ENCODE results near the gene GPR146.
A peak's percentile ranks its signal among the peaks of the same experiment; 100 is the strongest.

Gene GPR146

DNA sequence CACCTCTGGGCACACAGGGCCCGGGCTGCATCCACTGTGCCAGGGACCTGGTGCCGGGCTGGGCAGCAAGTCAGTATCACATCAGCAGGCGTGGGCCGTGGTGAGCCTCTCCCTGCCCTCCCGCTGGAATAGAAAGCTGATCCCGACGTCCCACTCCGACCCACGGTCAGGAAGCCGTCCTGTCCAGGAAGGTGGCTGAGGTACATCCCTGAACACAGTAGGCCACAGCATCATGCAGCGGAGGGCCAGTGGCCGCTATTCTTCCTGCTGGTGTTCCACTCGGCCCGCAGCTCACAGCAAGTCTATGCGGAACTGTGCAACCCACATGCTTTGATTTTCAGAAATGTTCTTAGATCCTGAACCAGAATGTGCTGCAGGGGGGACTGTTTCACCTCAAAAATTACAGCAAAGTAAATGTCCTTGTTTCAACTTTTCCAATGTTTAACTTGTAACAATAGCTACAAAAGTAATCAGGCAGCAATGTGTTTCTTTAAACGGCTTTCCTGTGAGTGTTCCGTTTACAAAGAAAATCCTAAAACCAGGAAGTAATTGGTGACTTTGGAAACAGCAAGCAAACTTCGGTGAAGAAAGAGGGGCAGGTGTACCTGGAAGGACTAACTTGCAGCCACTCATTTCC is 676 bp upstream of the GPR146 start:
- DNase-seq (ENCODE audit: low read depth), result no peak

DNA sequence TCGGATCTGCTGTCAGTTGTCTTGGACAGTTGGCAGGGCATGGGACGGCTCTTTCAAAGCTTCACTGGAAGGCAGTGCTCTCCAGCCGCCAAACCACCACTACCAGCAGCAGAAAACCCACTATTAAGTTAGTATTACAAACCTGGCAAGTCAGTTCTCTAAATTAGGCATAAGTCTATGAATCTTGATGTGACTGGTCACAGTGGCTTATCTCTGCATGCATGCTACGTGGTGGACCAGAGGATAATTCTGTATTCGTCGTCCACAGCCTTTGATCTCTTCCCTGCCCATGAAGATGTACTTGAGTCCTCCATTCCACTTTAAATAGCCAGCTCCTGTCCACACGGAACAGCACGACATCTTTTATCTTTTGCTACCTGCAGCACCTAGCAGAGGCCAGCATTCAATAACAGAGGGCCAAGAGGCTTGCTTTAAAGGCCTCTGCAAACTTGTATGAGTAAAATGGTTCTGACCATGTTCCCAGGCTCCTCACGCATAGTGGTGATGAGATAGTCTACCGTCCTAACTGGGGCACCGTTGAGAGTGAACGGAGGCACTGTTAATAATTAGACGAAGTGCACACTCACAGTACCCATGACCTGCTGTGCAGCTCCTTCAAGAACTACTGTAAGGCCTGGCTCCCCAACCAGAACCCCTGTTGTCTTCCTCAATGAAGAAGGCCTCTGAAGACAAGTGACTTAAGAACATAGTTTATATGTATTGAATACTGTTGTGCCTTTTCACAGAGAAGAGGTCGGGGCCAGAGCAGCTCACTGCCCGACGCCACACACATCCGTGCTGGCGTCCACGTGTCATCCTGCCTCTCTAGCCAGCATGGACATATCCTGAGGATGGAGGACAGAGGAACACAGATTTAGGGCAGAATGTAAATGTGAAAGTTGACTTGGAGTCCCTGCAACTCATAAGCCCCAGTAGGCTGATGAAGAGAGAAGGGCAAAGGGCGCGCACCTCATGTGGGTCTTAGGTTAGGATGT is 1.0 kb downstream of the GPR146 start:
- no peak for DNase-seq (ENCODE audit: low read depth)

DNA sequence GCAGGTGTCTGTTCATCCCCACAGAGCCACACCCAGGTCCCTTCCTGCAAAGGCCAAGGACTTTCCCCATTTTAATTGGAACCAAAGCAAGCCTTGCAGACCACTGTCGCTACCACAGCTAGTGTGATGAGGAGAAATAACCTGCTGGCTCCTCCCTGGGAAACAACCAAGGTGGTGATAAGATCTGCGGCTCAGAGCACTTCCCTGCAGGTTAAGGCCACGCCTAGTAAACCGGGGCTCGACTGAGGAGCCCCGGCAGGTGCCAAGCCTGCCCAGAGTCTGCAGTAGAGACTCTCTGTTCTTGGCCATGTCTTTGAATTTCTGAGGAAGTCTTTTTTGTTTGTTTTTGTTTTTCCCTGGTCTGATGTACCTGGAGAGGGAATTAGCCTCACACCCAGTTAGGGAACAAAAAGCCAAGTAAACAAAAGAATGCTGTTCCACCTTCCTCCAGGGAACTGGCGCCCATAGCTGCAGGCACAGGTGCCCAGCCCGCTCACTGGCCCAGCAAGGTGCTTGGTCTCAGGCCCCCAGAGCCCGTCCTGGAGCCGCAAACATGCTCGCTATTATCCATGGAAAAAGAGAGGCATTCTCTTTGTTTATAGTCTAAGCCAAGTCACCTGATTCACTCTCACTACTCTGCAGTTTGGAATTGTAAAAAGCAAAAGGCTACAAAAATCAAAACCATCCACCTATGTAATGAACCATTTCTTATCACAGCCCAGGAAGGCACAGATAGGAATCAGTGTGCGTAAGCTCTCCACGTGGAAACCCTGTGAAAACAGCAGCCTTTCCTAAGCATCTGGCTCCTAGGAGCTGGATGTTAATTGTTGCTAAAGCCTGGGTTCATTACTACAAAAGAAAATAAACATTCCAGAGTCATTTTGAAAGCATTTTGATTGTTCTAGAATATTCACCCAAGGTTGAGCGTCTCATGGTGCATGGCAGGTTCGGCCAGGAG is 2.7 kb downstream of the GPR146 start:
- no peak for DNase-seq (ENCODE audit: low read depth)

DNA sequence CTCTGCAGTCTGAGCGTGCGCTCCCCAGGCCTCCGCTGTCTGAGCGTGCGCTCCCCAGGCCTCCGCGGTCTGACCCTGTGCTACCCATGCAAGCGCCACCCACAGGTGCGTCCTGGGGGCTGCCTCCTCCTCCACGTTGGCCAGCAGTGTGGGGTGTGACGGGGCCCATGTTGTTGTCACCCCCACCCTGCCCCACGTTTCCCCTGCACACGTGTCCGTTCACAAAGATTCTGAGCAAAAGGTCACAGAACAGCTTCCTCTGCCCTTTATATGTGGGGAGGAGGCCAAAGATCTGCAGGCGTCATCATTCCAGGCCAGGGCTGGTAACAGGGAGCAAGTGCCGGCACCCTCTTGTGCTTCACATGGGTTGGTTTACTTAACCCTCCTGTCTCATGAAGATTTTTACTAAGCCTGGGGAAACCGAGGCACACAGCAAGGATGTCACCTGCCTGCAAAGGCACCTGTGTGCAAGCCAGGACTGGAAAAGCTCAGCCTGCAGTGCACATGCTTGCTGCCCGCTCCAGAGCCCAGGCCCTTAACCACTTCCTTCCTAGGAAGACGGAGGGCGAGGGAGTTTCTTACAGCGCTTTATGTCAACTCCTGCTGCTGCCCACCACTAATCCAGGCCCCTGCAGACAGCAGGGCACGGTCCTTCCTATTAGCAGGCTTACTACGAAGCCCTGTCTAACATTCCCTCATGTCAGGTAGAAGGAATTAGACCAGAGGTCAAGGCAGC is 4.8 kb downstream of the GPR146 start:
- no peak for DNase-seq (ENCODE audit: low read depth)

DNA sequence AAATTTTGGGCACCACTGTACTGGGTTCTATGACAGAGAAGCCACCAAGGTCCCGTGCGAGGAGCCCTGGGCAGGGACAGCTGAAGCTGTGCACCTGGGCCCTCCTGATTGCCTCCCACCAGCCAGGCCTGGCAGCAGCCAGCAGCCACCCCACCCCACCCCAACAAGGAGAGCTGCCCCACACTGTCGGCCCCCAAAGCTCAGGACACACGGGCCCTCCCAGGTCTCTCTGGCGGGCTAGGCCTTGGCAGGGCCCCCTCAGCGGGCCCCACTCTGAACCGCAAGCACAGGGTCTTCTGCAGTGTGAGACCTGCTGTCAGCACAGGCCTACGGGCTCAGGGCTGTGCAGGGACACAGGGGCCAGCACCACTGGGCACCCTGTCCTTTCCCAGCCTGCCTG is 5.5 kb downstream of the GPR146 start:
- DNase-seq (ENCODE audit: low read depth), result no peak

DNA sequence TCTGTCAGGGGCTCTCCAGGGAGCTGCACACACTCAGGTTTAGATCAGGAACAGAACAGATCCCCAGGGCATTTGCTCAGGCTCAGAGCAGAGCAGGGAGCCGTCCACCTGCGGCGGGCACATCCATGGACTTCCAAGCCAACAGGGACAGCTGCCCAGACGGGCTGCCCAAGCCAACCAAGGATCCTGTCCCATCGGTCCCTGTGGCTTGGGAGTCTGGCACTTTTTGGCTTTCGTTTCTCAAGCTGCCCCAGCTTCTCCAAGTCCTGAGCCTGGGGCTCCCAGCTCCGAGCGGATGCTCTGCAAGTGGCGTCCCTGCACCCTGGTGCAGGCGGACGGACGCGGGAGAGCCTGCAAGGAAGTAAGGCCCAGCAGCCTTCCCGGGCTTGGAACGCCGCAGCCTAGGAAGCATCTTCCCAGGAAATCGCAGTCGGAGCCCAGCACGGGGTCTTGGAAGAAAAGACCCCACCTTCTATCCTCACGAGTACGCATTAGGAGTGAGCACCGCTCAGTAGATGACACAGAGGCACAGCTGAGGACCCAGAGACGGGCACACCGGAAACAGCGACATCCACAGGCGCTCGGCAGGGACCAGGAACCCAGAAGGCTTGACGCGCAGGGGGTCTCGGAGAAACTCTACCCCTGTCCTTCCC is 6.0 kb downstream of the GPR146 start:
- DNase-seq (ENCODE audit: low read depth), result no peak

DNA sequence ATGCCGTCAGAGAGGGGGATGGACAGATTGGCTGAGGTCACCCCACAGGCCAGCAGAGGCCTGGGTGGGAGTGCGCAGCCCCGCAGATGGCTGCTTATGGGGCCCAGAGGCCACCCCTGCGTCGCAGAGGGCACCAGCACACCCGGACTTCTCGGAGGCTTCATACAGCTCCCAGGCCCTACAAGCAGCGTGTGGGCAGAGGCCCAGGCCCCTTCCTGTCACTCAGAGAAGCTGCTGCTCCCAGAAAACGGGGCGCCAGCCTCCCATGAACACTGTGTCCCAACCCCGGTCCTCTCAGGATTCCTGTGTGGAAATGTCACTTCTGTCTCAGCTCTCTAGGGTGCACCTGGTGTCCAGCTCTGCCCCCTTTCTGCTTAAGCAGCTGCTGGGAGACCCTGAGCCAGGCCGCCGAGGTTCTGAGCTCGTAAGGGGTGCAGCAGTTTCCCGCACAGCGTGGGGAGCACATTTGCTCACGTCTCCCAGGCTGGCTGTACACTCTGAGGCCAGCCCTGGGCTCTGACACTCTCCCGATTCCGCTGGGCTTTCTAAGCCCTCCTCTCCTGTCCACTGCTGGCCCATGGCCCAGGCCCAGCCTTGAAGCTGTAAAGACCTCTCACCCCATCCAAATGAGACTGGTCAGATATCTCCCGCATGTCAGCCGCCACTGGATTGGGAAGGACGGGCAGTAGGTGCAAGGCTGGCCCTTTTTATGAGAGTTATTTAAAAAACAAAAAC is 6.8 kb downstream of the GPR146 start:
- DNase-seq (ENCODE audit: low read depth), result no peak

- DNase-seq (ENCODE audit: low read depth), result no peak
Measured at GRCh38 chr7:1052031-1052818, 7.9 kb downstream of the GPR146 start.

DNA sequence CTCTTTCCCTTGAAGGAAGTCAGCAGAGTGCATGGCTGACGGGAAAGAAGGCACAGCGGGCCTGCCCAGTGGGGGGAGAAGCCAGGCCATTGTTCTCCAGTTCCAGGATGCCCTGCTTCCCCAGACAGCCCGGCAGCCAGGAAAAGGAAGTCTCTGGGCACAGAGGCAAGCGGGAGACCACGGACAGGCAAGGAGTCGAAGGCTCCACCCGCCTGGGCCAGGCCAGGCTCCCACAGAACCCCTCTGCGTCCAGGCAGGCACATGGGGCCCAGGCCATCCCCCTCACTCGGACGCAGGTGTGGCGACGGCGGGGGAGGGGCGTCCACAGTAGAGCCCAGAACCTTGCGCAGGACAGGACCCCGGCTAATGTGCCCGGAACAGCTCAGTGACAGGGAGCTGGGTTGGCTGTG is 8.7 kb downstream of the GPR146 start:
- no peak for DNase-seq (ENCODE audit: low read depth)

GRCh38 chr7:1053816-1054370 is 9.5 kb downstream of the GPR146 start:
- no peak for DNase-seq (ENCODE audit: low read depth)

- DNase-seq (ENCODE audit: low read depth), result no peak
Measured at GRCh38 chr7:1054438-1054837, 10.1 kb downstream of the GPR146 start.

DNA sequence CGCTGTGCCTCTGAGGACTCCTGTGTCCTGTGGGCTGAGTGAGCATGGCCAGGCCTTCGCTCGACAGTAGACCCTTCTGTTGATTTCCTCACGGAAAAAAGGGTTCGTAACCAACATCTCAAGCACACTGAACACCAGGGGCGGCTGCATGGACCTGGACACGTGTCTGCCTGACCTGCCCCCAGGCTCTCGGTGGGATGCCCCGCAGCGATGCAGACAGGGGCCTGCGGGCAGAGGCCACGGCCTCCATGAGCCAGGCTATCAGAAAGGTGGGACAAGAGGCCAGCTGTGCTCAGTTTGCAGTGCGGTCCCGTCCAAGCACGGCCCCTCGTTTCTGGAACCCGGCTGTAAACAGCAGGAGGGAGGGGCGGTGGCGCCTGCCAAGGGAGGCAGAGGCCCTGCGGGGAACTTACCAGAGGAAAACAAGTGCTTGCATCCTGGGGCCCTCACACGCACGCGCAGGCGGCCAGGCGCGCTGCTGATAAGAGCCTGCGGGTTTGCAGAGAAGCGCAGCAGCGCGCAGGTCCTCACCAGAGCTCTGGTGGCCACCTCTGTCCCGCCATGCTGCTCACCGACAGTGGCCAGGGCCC is 10.6 kb downstream of the GPR146 start:
- peak; percentile 28 for DNase-seq (ENCODE audit: low read depth)

DNA sequence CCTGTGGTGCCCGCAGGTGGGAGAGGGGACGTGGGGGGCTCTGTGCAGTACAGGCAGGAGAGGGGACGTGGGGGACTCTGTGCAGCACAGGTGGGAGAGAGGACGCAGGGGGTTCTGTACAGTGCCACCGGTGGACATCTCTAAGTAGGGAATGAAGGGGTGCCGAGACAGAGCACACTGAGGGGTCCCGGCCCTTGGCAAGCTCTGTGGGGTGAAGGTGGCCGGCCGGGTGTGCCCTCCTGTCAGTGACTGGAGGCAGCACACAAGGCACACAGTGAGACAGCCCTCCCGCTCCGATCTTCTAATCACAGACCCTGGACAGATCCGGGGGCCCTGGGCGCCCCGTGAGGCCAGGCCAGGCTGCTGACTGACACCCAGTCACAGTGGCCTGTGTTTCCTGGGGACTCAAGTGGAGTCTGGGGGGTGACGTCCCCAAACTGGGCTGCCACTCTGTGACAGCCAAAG is 11.2 kb downstream of the GPR146 start:
- DNase-seq (ENCODE audit: low read depth), result no peak

GRCh38 chr7:1055956-1056784 is 11.8 kb downstream of the GPR146 start:
- DNase-seq (ENCODE audit: low read depth), result no peak

- no peak for DNase-seq (ENCODE audit: low read depth)
Measured at GRCh38 chr7:1056785-1057410, 12.6 kb downstream of the GPR146 start.

DNA sequence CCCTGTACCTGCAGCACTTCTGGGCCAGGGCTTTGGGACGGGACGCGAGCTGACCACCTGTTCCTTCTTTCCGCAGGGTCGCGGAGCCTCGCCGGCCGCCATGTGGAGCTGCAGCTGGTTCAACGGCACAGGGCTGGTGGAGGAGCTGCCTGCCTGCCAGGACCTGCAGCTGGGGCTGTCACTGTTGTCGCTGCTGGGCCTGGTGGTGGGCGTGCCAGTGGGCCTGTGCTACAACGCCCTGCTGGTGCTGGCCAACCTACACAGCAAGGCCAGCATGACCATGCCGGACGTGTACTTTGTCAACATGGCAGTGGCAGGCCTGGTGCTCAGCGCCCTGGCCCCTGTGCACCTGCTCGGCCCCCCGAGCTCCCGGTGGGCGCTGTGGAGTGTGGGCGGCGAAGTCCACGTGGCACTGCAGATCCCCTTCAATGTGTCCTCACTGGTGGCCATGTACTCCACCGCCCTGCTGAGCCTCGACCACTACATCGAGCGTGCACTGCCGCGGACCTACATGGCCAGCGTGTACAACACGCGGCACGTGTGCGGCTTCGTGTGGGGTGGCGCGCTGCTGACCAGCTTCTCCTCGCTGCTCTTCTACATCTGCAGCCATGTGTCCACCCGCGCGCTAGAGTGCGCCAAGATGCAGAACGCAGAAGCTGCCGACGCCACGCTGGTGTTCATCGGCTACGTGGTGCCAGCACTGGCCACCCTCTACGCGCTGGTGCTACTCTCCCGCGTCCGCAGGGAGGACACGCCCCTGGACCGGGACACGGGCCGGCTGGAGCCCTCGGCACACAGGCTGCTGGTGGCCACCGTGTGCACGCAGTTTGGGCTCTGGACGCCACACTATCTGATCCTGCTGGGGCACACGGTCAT is 13.3 kb downstream of the GPR146 start:
- DNase-seq (ENCODE audit: low read depth), result no peak

Data from activated T-cell treated with anti-CD3 and anti-CD28 coated beads for 48 hours (primary cell).